ENCODE results near the gene TPCN1.

The TPCN1 gene

GRCh38 chr12:113233967-113234366, 12.7 kb downstream of the TPCN1 start:
- DNase-seq (no peak), ATAC-seq (replicated peaks) (no peak)
- H3K9me3 Mint-ChIP-seq = no peaks in the 10 kb centered on the region
- H3K36me3 Mint-ChIP-seq (ENCODE audit: insufficient read depth) = peaks cover 16% of the 10 kb centered on the region
- no peaks in the 10 kb centered on the region for H3K27me3 Mint-ChIP-seq
- peaks cover 5 to 8% of the 10 kb centered on the region in 2 donors for H3K4me1 Mint-ChIP-seq (ENCODE audit: low read depth in 2 of 2)
- H3K4me3 Mint-ChIP-seq = no peak overlapping the region
- H3K27ac Mint-ChIP-seq = peak overlapping the region in 1 of 2 donors; percentile 90

GRCh38 chr12:113234483-113234882, 13.2 kb downstream of the TPCN1 start:
- Mint-ChIP-seq H3K4me3 (no peak overlapping the region), H3K36me3 (ENCODE audit: insufficient read depth) (peaks cover 17% of the 10 kb centered on the region), H3K27me3 (no peaks in the 10 kb centered on the region), H3K27ac (peak overlapping the region in 1 of 2 donors; percentile 90), H3K9me3 (no peaks in the 10 kb centered on the region), H3K4me1 (ENCODE audit: low read depth in 2 of 2) (peaks cover 5 to 8% of the 10 kb centered on the region in 2 donors)
- no peak for ATAC-seq (replicated peaks)
- DNase-seq = no peak

- Mint-ChIP-seq H3K4me3 (no peak overlapping the region), H3K9me3 (no peaks in the 10 kb centered on the region), H3K27ac (no peak overlapping the region), H3K4me1 (ENCODE audit: low read depth in 2 of 2) (peaks cover 0 to 4% of the 10 kb centered on the region in 2 donors), H3K27me3 (no peaks in the 10 kb centered on the region), H3K36me3 (ENCODE audit: insufficient read depth) (peaks cover 10% of the 10 kb centered on the region)
- DNase-seq (no peak), ATAC-seq (replicated peaks) (no peak)
Observed at GRCh38 chr12:113235976-113236375, 14.7 kb downstream of the TPCN1 start.

GRCh38 chr12:113236539-113237399, 15.5 kb downstream of the TPCN1 start:
- peaks cover 5% of the 10 kb centered on the region for H3K36me3 Mint-ChIP-seq (ENCODE audit: insufficient read depth)
- H3K4me3 Mint-ChIP-seq = no peak overlapping the region
- no peak overlapping the region for H3K27ac Mint-ChIP-seq
- ATAC-seq (replicated peaks) (no peak), DNase-seq (no peak)
- H3K4me1 Mint-ChIP-seq (ENCODE audit: low read depth in 2 of 2) = peaks cover 0 to 4% of the 10 kb centered on the region in 2 donors
- H3K9me3 Mint-ChIP-seq = no peaks in the 10 kb centered on the region
- H3K27me3 Mint-ChIP-seq = no peaks in the 10 kb centered on the region

- Mint-ChIP-seq H3K36me3 (ENCODE audit: insufficient read depth) (peaks cover 5% of the 10 kb centered on the region), H3K27ac (no peak overlapping the region), H3K4me1 (ENCODE audit: low read depth in 2 of 2) (peaks cover 0 to 4% of the 10 kb centered on the region in 2 donors), H3K9me3 (no peaks in the 10 kb centered on the region), H3K27me3 (no peaks in the 10 kb centered on the region), H3K4me3 (no peak overlapping the region)
- no peak for ATAC-seq (replicated peaks)
- no peak for DNase-seq
Observed at GRCh38 chr12:113237748-113238147, 16.5 kb downstream of the TPCN1 start.

- H3K27ac Mint-ChIP-seq = no peak overlapping the region
- ATAC-seq (replicated peaks) (no peak), DNase-seq (no peak)
- no peak overlapping the region for H3K4me3 Mint-ChIP-seq
- H3K9me3 Mint-ChIP-seq = no peaks in the 10 kb centered on the region
- no peaks in the 10 kb centered on the region for H3K27me3 Mint-ChIP-seq
- peaks cover 0 to 4% of the 10 kb centered on the region in 2 donors for H3K4me1 Mint-ChIP-seq (ENCODE audit: low read depth in 2 of 2)
- H3K36me3 Mint-ChIP-seq (ENCODE audit: insufficient read depth) = peaks cover 5% of the 10 kb centered on the region
Observed at GRCh38 chr12:113238309-113238708, 17.0 kb downstream of the TPCN1 start.

GRCh38 chr12:113239288-113239771, 18.1 kb downstream of the TPCN1 start:
- no peaks in the 10 kb centered on the region for H3K9me3 Mint-ChIP-seq
- no peak overlapping the region for H3K4me3 Mint-ChIP-seq
- ATAC-seq (replicated peaks) (no peak), DNase-seq (no peak)
- no peaks in the 10 kb centered on the region for H3K27me3 Mint-ChIP-seq
- H3K36me3 Mint-ChIP-seq (ENCODE audit: insufficient read depth) = peaks cover 5% of the 10 kb centered on the region
- H3K4me1 Mint-ChIP-seq (ENCODE audit: low read depth in 2 of 2) = peaks cover 0 to 2% of the 10 kb centered on the region in 2 donors
- peak overlapping the region in 1 of 2 donors; percentile 21 for H3K27ac Mint-ChIP-seq

GRCh38 chr12:113239811-113240331, 18.6 kb downstream of the TPCN1 start:
- H3K27me3 Mint-ChIP-seq = no peaks in the 10 kb centered on the region
- H3K36me3 Mint-ChIP-seq (ENCODE audit: insufficient read depth) = peaks cover 5% of the 10 kb centered on the region
- H3K27ac Mint-ChIP-seq = peak overlapping the region in 1 of 2 donors; percentile 21
- no peaks in the 10 kb centered on the region for H3K9me3 Mint-ChIP-seq
- H3K4me3 Mint-ChIP-seq = no peak overlapping the region
- DNase-seq (no peak), ATAC-seq (replicated peaks) (no peak)
- peaks cover 0 to 2% of the 10 kb centered on the region in 2 donors for H3K4me1 Mint-ChIP-seq (ENCODE audit: low read depth in 2 of 2)

- Mint-ChIP-seq H3K4me3 (no peak overlapping the region), H3K36me3 (ENCODE audit: insufficient read depth) (peaks cover 7% of the 10 kb centered on the region), H3K27ac (no peak overlapping the region), H3K27me3 (no peaks in the 10 kb centered on the region), H3K4me1 (ENCODE audit: low read depth in 2 of 2) (peaks cover 0 to 2% of the 10 kb centered on the region in 2 donors), H3K9me3 (no peaks in the 10 kb centered on the region)
- ATAC-seq (replicated peaks) = no peak
- no peak for DNase-seq
Observed at GRCh38 chr12:113240395-113240794, 19.1 kb downstream of the TPCN1 start.

- Mint-ChIP-seq H3K27me3 (no peaks in the 10 kb centered on the region), H3K4me1 (ENCODE audit: low read depth in 2 of 2) (no peaks in the 10 kb centered on the region), H3K4me3 (no peak overlapping the region), H3K9me3 (no peaks in the 10 kb centered on the region), H3K27ac (no peak overlapping the region), H3K36me3 (ENCODE audit: insufficient read depth) (peaks cover 7% of the 10 kb centered on the region)
- no peak for DNase-seq
- ATAC-seq (replicated peaks) = no peak
Observed at GRCh38 chr12:113241191-113242025, 20.1 kb downstream of the TPCN1 start.

- Mint-ChIP-seq H3K4me3 (no peak overlapping the region), H3K36me3 (ENCODE audit: insufficient read depth) (peaks cover 10% of the 10 kb centered on the region), H3K9me3 (no peaks in the 10 kb centered on the region), H3K27me3 (no peaks in the 10 kb centered on the region), H3K27ac (no peak overlapping the region), H3K4me1 (ENCODE audit: low read depth in 2 of 2) (no peaks in the 10 kb centered on the region)
- no peak for DNase-seq
- no peak for ATAC-seq (replicated peaks)
Observed at GRCh38 chr12:113242026-113242418, 20.8 kb downstream of the TPCN1 start.

- Mint-ChIP-seq H3K27ac (peak overlapping the region in 1 of 2 donors; percentile 15), H3K27me3 (no peaks in the 10 kb centered on the region), H3K4me1 (ENCODE audit: low read depth in 2 of 2) (no peaks in the 10 kb centered on the region), H3K9me3 (no peaks in the 10 kb centered on the region), H3K4me3 (no peak overlapping the region), H3K36me3 (ENCODE audit: insufficient read depth) (peaks cover 10% of the 10 kb centered on the region)
- no peak for DNase-seq
- ATAC-seq (replicated peaks) = no peak
Observed at GRCh38 chr12:113242560-113242959, 21.3 kb downstream of the TPCN1 start.

- Mint-ChIP-seq H3K27me3 (no peaks in the 10 kb centered on the region), H3K4me1 (ENCODE audit: low read depth in 2 of 2) (no peaks in the 10 kb centered on the region), H3K4me3 (no peak overlapping the region), H3K36me3 (ENCODE audit: insufficient read depth) (peaks cover 10% of the 10 kb centered on the region), H3K27ac (no peak overlapping the region), H3K9me3 (no peaks in the 10 kb centered on the region)
- ATAC-seq (replicated peaks) = no peak
- no peak for DNase-seq
Observed at GRCh38 chr12:113244047-113244460, 22.8 kb downstream of the TPCN1 start.
